ENCODE results near the gene BRWD1.
"Not testable (repeated sequence)": the region's sequence is repeated elsewhere in the genome, so short reads cannot be mapped to it uniquely, and the experiment has no call there.

Gene BRWD1

GRCh38 chr21:39281207-39281606, 32.2 kb downstream of the BRWD1 start:
- DNase-seq, result no peak

GRCh38 chr21:39269620-39270019, 43.8 kb downstream of the BRWD1 start:
- DNase-seq, result no peak

- no peak for DNase-seq
These were observed 47.8 kb downstream of the BRWD1 start for GRCh38 chr21:39265603-39266002.

- no peak for DNase-seq
These were observed 50.1 kb downstream of the BRWD1 start for GRCh38 chr21:39263372-39263771.

- no peak for DNase-seq
These were observed 55.2 kb downstream of the BRWD1 start for GRCh38 chr21:39258207-39258606.

- DNase-seq, result no peak
These were observed 62.1 kb downstream of the BRWD1 start for GRCh38 chr21:39251326-39251725.

- no peak for DNase-seq
These were observed 75.2 kb downstream of the BRWD1 start for GRCh38 chr21:39238275-39238674.

- no peak for DNase-seq
These were observed 80.6 kb downstream of the BRWD1 start for GRCh38 chr21:39232861-39233291.

GRCh38 chr21:39224930-39225329, 88.5 kb downstream of the BRWD1 start:
- DNase-seq, result no peak

- no peak for DNase-seq
These were observed 91.4 kb downstream of the BRWD1 start for GRCh38 chr21:39221997-39222486.

- DNase-seq, result no peak
These were observed 92.0 kb downstream of the BRWD1 start for GRCh38 chr21:39221282-39221996.

GRCh38 chr21:39220875-39221274, 92.6 kb downstream of the BRWD1 start:
- not testable (repeated sequence) for DNase-seq

GRCh38 chr21:39220150-39220549, 93.3 kb downstream of the BRWD1 start:
- peak; percentile 4 for DNase-seq

- no peak for DNase-seq
These were observed 95.4 kb downstream of the BRWD1 start for GRCh38 chr21:39218082-39218409.

- DNase-seq, result no peak
These were observed 95.9 kb downstream of the BRWD1 start for GRCh38 chr21:39217356-39218081.

- no peak for DNase-seq
These were observed 97.1 kb downstream of the BRWD1 start for GRCh38 chr21:39216290-39216689.

GRCh38 chr21:39215078-39215477, 98.4 kb downstream of the BRWD1 start:
- DNase-seq, result no peak

GRCh38 chr21:39209334-39209688, 104.1 kb downstream of the BRWD1 start:
- no peak for DNase-seq

GRCh38 chr21:39208624-39209333, 104.7 kb downstream of the BRWD1 start:
- no peak for DNase-seq

GRCh38 chr21:39204134-39204533, 109.3 kb downstream of the BRWD1 start:
- no peak for DNase-seq

- DNase-seq, result no peak
These were observed 114.6 kb downstream of the BRWD1 start for GRCh38 chr21:39198800-39199199.

- no peak for DNase-seq
These were observed 115.8 kb downstream of the BRWD1 start for GRCh38 chr21:39197448-39198233.

- no peak for DNase-seq
These were observed 116.6 kb downstream of the BRWD1 start for GRCh38 chr21:39196838-39197237.
